T-helper 2 cell treated with Interferon-gamma antibody and Interleukin-4, amounts not matched to agents 5 μg/mL and 100 μg/mL, for 36 hours (primary cell): ENCODE data around the gene MTHFD2L.

Source experiments
- DNase-seq: peaks from one replicate; pipeline ENCODE4 v3.0.0; 2021; ENCODE audit warnings: low spot score
- H3K27ac Mint-ChIP-seq: one replicate; pipeline ENCODE4 v1.8.0; 2021; ENCODE audit warnings: mild to moderate bottlenecking, mixed read lengths
- H3K27me3 Mint-ChIP-seq: one replicate; pipeline ENCODE4 v1.8.0; 2021; ENCODE audit warnings: low read depth, mixed read lengths
- H3K36me3 Mint-ChIP-seq: one replicate; pipeline ENCODE4 v1.8.0; 2021; ENCODE audit warnings: low read depth, mixed read lengths
- H3K4me1 Mint-ChIP-seq: one replicate; pipeline ENCODE4 v1.8.0; 2021; ENCODE audit warnings: low read depth, mixed read lengths
- H3K4me3 Mint-ChIP-seq: one replicate; pipeline ENCODE4 v1.8.0; 2022; ENCODE audit warnings: mild to moderate bottlenecking, moderate library complexity, mixed read lengths
- H3K9me3 Mint-ChIP-seq: one replicate; pipeline ENCODE4 v1.8.0; 2021; ENCODE audit warnings: mixed read lengths

Gene MTHFD2L

GRCh38 chr4:74158466-74159142 is 686 bp downstream of the MTHFD2L start:
- H3K4me3 Mint-ChIP-seq = peak overlapping the region; percentile 89

GRCh38 chr4:74159143-74159709 is 1.3 kb downstream of the MTHFD2L start:
- H3K36me3 Mint-ChIP-seq = peaks cover 18% of the 10 kb centered on the region
- no peak for DNase-seq
- H3K27ac Mint-ChIP-seq = no peak overlapping the region
- no peaks in the 10 kb centered on the region for H3K9me3 Mint-ChIP-seq
- H3K4me1 Mint-ChIP-seq = peaks cover 19% of the 10 kb centered on the region
- peak overlapping the region; percentile 89 for H3K4me3 Mint-ChIP-seq
- H3K27me3 Mint-ChIP-seq = peaks cover 16% of the 10 kb centered on the region

More at GRCh38 chr4:74158466-74159142, 686 bp downstream of the MTHFD2L start:
- H3K27me3 Mint-ChIP-seq = peaks cover 21% of the 10 kb centered on the region
- DNase-seq = no peak
- peak overlapping the region; percentile 89 for H3K27ac Mint-ChIP-seq
- H3K36me3 Mint-ChIP-seq = peaks cover 18% of the 10 kb centered on the region
- H3K9me3 Mint-ChIP-seq = no peaks in the 10 kb centered on the region
- H3K4me1 Mint-ChIP-seq = peaks cover 19% of the 10 kb centered on the region

DNA sequence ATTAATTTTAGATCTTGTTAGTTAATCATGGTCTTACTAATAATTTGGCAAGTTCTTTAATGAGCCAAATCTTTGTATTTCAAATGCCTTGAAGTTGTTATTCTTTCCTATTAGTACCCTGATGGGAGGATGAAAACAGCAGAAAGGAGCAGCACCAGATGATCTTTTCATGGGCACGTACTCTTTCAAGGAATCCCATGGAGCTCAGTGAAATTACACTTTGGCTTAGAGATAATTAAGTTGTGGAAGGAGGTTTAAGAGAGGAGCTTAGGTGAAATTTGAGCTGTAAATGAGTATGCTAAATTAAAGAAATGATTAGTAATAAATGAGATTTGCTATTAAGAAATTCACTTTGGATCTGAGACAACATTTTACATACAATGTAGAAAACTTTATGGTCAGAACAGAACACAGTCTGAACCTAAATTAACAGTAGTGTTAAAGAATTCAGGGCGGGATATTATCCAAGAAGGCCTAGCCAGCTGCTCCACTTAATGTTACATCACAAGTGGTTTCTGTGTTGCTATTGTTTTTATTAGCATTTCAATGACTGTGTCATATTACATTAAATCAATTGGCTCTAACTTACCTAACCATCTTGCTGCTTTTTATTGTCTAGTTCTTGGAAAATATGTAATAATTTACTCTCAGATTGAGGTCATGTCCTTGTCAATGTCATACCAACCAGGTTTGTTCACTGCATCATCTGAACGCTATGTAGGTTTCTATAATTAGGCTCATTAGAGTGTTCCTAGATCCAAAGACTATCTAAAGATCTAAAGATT is 3.9 kb downstream of the MTHFD2L start:
- no peak overlapping the region for H3K4me3 Mint-ChIP-seq
- H3K27me3 Mint-ChIP-seq = peaks cover 3% of the 10 kb centered on the region
- DNase-seq = no peak
- H3K4me1 Mint-ChIP-seq = peaks cover 19% of the 10 kb centered on the region
- H3K9me3 Mint-ChIP-seq = no peaks in the 10 kb centered on the region
- peak overlapping the region; percentile 19 for H3K27ac Mint-ChIP-seq
- peaks cover 20% of the 10 kb centered on the region for H3K36me3 Mint-ChIP-seq

GRCh38 chr4:74166135-74166534 is 8.2 kb downstream of the MTHFD2L start:
- H3K9me3 Mint-ChIP-seq = no peaks in the 10 kb centered on the region
- peaks cover 8% of the 10 kb centered on the region for H3K4me1 Mint-ChIP-seq
- H3K27me3 Mint-ChIP-seq = no peaks in the 10 kb centered on the region
- H3K4me3 Mint-ChIP-seq = no peak overlapping the region
- no peak for DNase-seq
- H3K36me3 Mint-ChIP-seq = peaks cover 15% of the 10 kb centered on the region
- no peak overlapping the region for H3K27ac Mint-ChIP-seq

DNA sequence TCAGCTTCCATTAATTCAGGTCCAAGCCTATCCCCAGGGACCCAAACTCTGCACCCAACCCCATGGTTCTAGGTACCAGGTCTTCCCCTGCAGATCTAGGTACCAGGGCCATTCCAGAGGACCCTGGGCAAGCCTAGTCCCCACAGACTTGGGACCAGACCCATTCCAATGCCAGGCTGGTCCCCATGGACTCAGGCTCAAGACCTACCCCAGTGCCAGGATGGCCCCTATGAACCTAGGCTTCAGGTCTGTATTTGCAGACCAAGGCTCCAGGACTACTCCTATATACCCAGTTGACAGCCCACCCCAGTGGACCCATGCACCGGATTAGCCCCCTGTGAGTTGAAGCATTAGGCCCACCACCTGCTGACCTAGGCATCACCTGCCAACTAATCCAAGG is 8.9 kb downstream of the MTHFD2L start:
- Mint-ChIP-seq H3K27me3 (no peaks in the 10 kb centered on the region), H3K36me3 (peaks cover 9% of the 10 kb centered on the region), H3K4me1 (peaks cover 3% of the 10 kb centered on the region), H3K9me3 (no peaks in the 10 kb centered on the region), H3K27ac (no peak overlapping the region), H3K4me3 (no peak overlapping the region)
- DNase-seq = no peak

- Mint-ChIP-seq H3K4me3 (no peak overlapping the region), H3K4me1 (peaks cover 3% of the 10 kb centered on the region), H3K27ac (no peak overlapping the region), H3K36me3 (peaks cover 3% of the 10 kb centered on the region), H3K27me3 (no peaks in the 10 kb centered on the region), H3K9me3 (no peaks in the 10 kb centered on the region)
- no peak for DNase-seq
These were observed 9.7 kb downstream of the MTHFD2L start for GRCh38 chr4:74167585-74167984.

- DNase-seq = no peak
- Mint-ChIP-seq H3K9me3 (no peaks in the 10 kb centered on the region), H3K36me3 (peaks cover 3% of the 10 kb centered on the region), H3K4me1 (peaks cover 3% of the 10 kb centered on the region), H3K27ac (no peak overlapping the region), H3K4me3 (no peak overlapping the region), H3K27me3 (no peaks in the 10 kb centered on the region)
These were observed 10.9 kb downstream of the MTHFD2L start for GRCh38 chr4:74168841-74169240.

DNA sequence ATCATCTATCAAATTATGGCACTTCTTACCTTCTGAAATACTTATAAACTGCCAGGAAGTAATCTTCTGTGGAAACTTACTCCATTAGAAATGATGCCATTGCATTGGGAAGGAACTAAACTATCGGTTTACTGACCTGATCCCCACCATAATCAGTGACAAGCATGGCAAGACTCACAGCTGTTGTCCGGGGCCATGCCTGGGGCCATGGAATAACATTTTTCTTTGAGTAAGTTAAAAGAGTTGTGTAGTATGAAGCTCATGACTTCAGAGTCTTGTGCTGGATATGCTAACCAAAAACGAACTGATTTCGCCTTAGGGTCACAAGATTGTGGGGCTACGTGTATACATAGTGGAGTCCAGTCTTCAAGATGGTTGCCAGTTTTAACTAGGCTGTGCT is 15.4 kb downstream of the MTHFD2L start:
- no peak for DNase-seq
- Mint-ChIP-seq H3K4me3 (no peak overlapping the region), H3K9me3 (no peaks in the 10 kb centered on the region), H3K4me1 (no peaks in the 10 kb centered on the region), H3K27ac (no peak overlapping the region), H3K36me3 (peaks cover 2% of the 10 kb centered on the region), H3K27me3 (no peaks in the 10 kb centered on the region)

DNA sequence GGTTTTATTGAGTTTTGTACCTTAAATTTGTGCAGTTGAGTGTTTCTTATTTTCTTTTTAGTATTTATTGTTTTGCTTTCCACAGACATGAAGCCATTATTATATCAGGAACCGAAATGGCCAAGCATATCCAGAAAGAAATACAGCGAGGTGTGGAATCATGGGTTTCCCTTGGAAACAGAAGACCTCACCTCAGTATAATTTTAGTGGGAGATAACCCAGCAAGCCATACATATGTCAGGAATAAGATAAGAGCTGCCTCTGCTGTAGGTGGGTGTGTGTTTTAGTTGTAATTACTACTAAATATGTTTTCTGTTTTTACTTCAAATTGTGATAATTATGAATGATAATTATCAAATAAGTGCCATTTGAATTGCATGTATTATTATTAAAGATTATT is 16.5 kb downstream of the MTHFD2L start:
- no peak overlapping the region for H3K4me3 Mint-ChIP-seq
- DNase-seq = no peak
- H3K27me3 Mint-ChIP-seq = no peaks in the 10 kb centered on the region
- no peak overlapping the region for H3K27ac Mint-ChIP-seq
- peaks cover 2% of the 10 kb centered on the region for H3K36me3 Mint-ChIP-seq
- H3K9me3 Mint-ChIP-seq = no peaks in the 10 kb centered on the region
- no peaks in the 10 kb centered on the region for H3K4me1 Mint-ChIP-seq

DNA sequence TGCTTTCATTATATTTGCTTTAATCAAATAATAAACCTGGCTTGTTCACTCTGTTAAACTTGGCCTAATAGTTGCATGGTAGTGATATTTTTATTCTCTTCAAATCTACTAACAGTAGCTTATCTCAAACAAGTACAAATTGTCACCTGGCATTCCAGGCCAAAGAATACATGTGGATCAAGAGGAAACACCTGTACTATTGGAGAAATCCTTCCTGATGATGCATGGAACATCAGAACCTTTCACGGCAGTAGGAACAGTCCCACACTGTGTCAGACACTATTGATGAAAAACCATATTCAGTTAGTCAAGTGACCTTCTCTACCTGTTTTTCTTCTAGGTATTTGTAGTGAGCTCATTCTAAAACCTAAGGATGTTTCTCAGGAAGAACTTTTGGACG is 17.0 kb downstream of the MTHFD2L start:
- H3K4me3 Mint-ChIP-seq = no peak overlapping the region
- no peaks in the 10 kb centered on the region for H3K9me3 Mint-ChIP-seq
- no peaks in the 10 kb centered on the region for H3K4me1 Mint-ChIP-seq
- no peak overlapping the region for H3K27ac Mint-ChIP-seq
- DNase-seq = no peak
- H3K27me3 Mint-ChIP-seq = no peaks in the 10 kb centered on the region
- peaks cover 2% of the 10 kb centered on the region for H3K36me3 Mint-ChIP-seq

GRCh38 chr4:74175379-74175778 is 17.5 kb downstream of the MTHFD2L start:
- Mint-ChIP-seq H3K27ac (no peak overlapping the region), H3K4me1 (no peaks in the 10 kb centered on the region), H3K4me3 (no peak overlapping the region), H3K36me3 (peaks cover 2% of the 10 kb centered on the region), H3K9me3 (no peaks in the 10 kb centered on the region), H3K27me3 (no peaks in the 10 kb centered on the region)
- no peak for DNase-seq

DNA sequence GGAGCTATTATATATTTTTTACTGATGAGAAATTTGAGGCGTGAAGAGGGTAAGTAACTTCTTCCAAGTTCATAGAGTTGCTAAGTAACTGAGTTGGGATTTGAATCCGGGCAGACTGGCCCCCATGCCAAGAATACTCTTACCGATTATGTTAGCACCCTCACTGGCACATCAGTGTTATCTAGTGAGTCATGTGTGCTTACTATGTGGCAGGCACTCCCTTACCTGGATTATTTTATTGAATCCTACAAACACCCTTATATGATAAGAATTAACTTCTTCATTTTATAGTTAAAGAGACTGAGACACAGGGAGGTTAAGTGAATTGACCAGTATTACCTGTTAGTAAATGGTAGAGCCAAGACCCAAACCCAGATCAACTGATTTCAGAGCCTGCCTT is 20.9 kb downstream of the MTHFD2L start:
- Mint-ChIP-seq H3K27me3 (no peaks in the 10 kb centered on the region), H3K27ac (no peak overlapping the region), H3K36me3 (peaks cover 2% of the 10 kb centered on the region), H3K9me3 (no peaks in the 10 kb centered on the region), H3K4me1 (peaks cover 4% of the 10 kb centered on the region), H3K4me3 (no peak overlapping the region)
- DNase-seq = no peak

DNA sequence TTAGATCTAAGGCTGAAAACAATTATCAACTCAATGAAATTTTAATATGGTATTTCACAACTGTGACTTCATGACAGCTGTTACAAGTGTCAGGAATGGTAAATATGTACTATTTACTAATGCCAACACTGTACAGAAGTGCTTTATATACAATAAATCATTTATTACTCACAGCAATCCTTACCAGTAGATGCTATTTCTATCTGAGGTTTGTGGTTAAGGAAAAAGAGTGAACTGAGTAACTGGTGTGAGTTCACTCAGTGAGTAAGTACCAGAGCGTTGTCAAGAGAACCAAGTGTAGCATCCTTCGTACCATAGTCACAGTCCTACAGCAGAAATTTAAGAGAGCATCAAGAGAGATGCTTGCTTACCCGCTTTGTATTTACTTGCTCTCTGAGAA is 23.3 kb downstream of the MTHFD2L start:
- H3K4me1 Mint-ChIP-seq = peaks cover 9% of the 10 kb centered on the region
- no peak overlapping the region for H3K4me3 Mint-ChIP-seq
- H3K36me3 Mint-ChIP-seq = no peaks in the 10 kb centered on the region
- no peak for DNase-seq
- H3K27me3 Mint-ChIP-seq = no peaks in the 10 kb centered on the region
- no peaks in the 10 kb centered on the region for H3K9me3 Mint-ChIP-seq
- H3K27ac Mint-ChIP-seq = no peak overlapping the region

DNA sequence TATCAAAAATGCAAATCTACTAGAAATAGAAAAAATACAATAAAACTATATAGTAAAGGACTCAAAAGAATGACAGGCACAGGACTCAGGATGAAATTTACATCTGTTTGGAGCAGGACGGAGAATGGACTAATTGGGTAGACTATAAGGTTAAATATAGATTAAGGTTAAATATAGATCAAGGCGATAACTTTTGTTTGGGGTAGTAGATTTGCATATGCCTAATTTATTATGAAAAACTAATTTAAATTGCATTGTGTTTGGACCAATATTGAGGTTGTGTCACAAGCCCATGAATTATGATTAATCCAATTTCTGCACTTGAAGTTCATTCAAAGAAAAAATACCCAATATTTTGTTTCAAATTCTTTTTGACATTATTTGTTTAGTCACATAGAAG is 31.0 kb downstream of the MTHFD2L start:
- no peak overlapping the region for H3K4me3 Mint-ChIP-seq
- no peak overlapping the region for H3K27ac Mint-ChIP-seq
- DNase-seq = no peak
- no peaks in the 10 kb centered on the region for H3K9me3 Mint-ChIP-seq
- H3K27me3 Mint-ChIP-seq = no peaks in the 10 kb centered on the region
- no peaks in the 10 kb centered on the region for H3K36me3 Mint-ChIP-seq
- H3K4me1 Mint-ChIP-seq = peaks cover 4% of the 10 kb centered on the region
